ENCODE measurements around the gene ITGAX. TPM values are rescaled to one million over a fixed set of nuclear protein-coding genes. Genes with fewer than 3 reads are reported as not detected.

Gene ITGAX
- total and polyA plus RNA-seq, 4 experiments from 2014 or later = 0.09 to 6.3 (median 4.6) TPM; not detected in 1

DNA sequence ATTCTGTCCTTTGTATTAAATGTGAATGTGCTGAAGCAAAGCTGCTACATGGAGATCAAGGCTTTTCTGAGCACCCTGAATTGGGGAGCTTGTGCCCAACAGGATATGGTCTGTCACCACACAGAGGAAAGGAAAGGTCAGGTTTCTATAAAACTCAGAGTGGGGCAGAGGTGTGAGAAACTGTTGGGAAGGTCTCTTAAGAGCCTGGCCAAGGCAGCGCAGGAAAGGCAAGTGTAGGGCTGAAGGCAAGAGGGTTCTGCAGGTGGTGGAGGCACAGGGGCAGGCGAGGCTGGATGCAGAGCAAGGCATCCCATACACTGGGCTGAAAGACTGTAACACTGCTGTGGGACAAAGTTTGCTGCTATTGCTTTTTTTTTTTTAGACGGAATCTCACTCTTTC is 65.1 kb downstream of the ITGAX start:
- intact Hi-C loops (cut with micrococcal nuclease) = no loop called here
- H3K4me1 Mint-ChIP-seq = peaks cover 2 to 27% (median 16%) of the 10 kb centered on the region in 4 donors
- H3K4me3 Mint-ChIP-seq = no peak overlapping the region
- H3K36me3 Mint-ChIP-seq = no peaks in the 10 kb centered on the region
- DNase-seq = no peak
- no peak overlapping the region for H3K27ac ChIP-seq (ENCODE audit: low read depth, low read length)
- no peak overlapping the region for H3K4me3 ChIP-seq (ENCODE audit: low read length in 2 of 2)
- no peaks in the 10 kb centered on the region for H3K36me3 ChIP-seq (ENCODE audit: insufficient read depth, low read length)
- CTCF ChIA-PET (ENCODE audit: partially characterized antibody) = interaction anchor here (1.6 kb wide), 1 partner anchor 23 kb away, joined by 4 read pairs; the partner anchor contains the start of gene ZNF843
- POLR2A ChIA-PET (ENCODE audit: partially characterized antibody) = interaction anchor here (0.6 kb wide), 1 partner anchor 84 kb away, joined by 3 read pairs; no protein-coding TSS in a partner anchor
- no peaks in the 10 kb centered on the region for H3K4me1 ChIP-seq (ENCODE audit: insufficient read depth, low read length)
- no peak overlapping the region for H3K27ac Mint-ChIP-seq
- peaks cover 3 to 6% of the 10 kb centered on the region in 2 donors for H3K27me3 Mint-ChIP-seq
- H3K9me3 ChIP-seq (ENCODE audit: control insufficient read depth in 1 of 2, low read length in 2 of 2) = no peaks in the 10 kb centered on the region
- no peaks in the 10 kb centered on the region for H3K27me3 ChIP-seq (ENCODE audit: insufficient read depth, low read length)
- peaks cover 0 to 2% (median 0%) of the 10 kb centered on the region in 8 donors for H3K9me3 Mint-ChIP-seq

DNA sequence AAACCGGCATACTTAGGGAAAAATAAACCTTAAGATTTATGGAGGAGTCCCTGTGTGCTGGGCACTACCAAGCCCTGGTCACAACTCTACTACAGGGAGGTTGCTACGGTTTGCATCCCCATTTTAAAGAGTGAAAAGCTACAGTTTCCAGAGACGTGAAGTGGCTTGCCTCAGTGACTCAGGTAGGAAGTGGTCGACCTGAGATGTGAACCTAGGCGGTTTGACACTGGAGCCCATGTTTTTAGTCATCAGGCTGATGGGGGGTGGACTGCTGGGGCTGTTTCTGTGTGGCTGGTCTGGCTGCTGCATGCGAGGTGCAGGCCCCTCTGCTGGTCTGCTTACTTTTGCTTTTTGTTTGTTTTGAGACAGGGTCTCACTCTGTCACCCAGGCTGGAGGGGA is 66.6 kb downstream of the ITGAX start:
- H3K36me3 ChIP-seq (ENCODE audit: insufficient read depth, low read length) = no peaks in the 10 kb centered on the region
- H3K4me3 ChIP-seq (ENCODE audit: low read length in 2 of 2) = no peak overlapping the region
- Mint-ChIP-seq H3K4me1 (peaks cover 0 to 20% (median 13%) of the 10 kb centered on the region in 4 donors), H3K27me3 (no peaks in the 10 kb centered on the region), H3K4me3 (peak overlapping the region in 2 of 8 donors; percentile 20 to 61), H3K9me3 (no peaks in the 10 kb centered on the region), H3K27ac (peak overlapping the region in 2 of 7 donors; percentile 36 to 79), H3K36me3 (no peaks in the 10 kb centered on the region)
- peak in 2 of 5 donors; percentile 17 to 60 for DNase-seq
- intact Hi-C loops (cut with micrococcal nuclease) = no loop called here
- H3K27me3 ChIP-seq (ENCODE audit: insufficient read depth, low read length) = no peaks in the 10 kb centered on the region
- POLR2A ChIA-PET (ENCODE audit: partially characterized antibody) = no interaction called here
- no peaks in the 10 kb centered on the region for H3K9me3 ChIP-seq (ENCODE audit: control insufficient read depth in 1 of 2, low read length in 2 of 2)
- H3K4me1 ChIP-seq (ENCODE audit: insufficient read depth, low read length) = no peaks in the 10 kb centered on the region
- CTCF ChIA-PET (ENCODE audit: partially characterized antibody) = no interaction called here
- no peak overlapping the region for H3K27ac ChIP-seq (ENCODE audit: low read depth, low read length)

DNA sequence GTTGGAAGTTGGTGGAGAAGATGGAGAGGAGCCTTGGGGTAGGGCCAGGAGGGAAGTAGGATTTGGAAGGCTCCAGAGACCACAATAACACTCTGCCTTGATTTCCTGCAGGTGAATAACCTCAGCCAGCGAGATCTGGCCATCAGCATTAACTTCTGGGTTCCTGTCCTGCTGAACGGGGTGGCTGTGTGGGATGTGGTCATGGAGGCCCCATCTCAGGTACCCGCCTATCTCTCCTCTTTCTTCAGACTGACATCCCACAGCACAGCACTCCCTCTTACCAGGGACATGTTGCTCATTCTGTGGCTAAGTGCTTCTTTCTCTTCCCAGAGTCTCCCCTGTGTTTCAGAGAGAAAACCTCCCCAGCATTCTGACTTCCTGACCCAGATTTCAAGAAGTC is 68.3 kb downstream of the ITGAX start:
- Histone ChIP-seq H3K4me3 (ENCODE audit: low read length in 2 of 2) (no peak overlapping the region), H3K4me1 (ENCODE audit: insufficient read depth, low read length) (peaks cover 4% of the 10 kb centered on the region), H3K9me3 (ENCODE audit: control insufficient read depth in 1 of 2, low read length in 2 of 2) (no peaks in the 10 kb centered on the region), H3K27me3 (ENCODE audit: insufficient read depth, low read length) (no peaks in the 10 kb centered on the region), H3K36me3 (ENCODE audit: insufficient read depth, low read length) (no peaks in the 10 kb centered on the region), H3K27ac (ENCODE audit: low read depth, low read length) (no peak overlapping the region)
- Mint-ChIP-seq H3K9me3 (no peaks in the 10 kb centered on the region), H3K27ac (no peak overlapping the region), H3K4me3 (no peak overlapping the region), H3K4me1 (peaks cover under 1 to 20% (median 12%) of the 10 kb centered on the region in 4 donors), H3K36me3 (no peaks in the 10 kb centered on the region), H3K27me3 (no peaks in the 10 kb centered on the region)
- no peak for DNase-seq
- intact Hi-C loops (cut with micrococcal nuclease) = no loop called here
- ChIA-PET CTCF (ENCODE audit: partially characterized antibody) (no interaction called here), POLR2A (ENCODE audit: partially characterized antibody) (no interaction called here)

DNA sequence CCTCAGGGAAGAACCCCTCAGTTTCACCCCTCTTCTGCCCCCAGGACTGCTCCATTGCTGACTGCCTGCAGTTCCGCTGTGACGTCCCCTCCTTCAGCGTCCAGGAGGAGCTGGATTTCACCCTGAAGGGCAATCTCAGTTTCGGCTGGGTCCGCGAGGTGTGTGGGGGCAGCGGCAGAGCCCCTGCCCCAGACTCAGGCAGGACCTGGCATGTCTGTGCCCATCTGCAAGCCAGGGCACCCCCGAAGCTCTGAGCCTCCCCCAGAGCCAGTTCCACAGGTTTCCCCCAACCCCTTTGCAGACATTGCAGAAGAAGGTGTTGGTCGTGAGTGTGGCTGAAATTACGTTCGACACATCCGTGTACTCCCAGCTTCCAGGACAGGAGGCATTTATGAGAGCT is 68.8 kb downstream of the ITGAX start:
- Mint-ChIP-seq H3K9me3 (no peaks in the 10 kb centered on the region), H3K4me3 (no peak overlapping the region), H3K4me1 (peaks cover 1 to 22% (median 14%) of the 10 kb centered on the region in 4 donors), H3K27me3 (no peaks in the 10 kb centered on the region), H3K27ac (peak overlapping the region in 1 of 7 donors; percentile 32), H3K36me3 (no peaks in the 10 kb centered on the region)
- intact Hi-C loops (cut with micrococcal nuclease) = no loop called here
- Histone ChIP-seq H3K36me3 (ENCODE audit: insufficient read depth, low read length) (no peaks in the 10 kb centered on the region), H3K27ac (ENCODE audit: low read depth, low read length) (no peak overlapping the region), H3K4me1 (ENCODE audit: insufficient read depth, low read length) (peaks cover 4% of the 10 kb centered on the region), H3K4me3 (ENCODE audit: low read length in 2 of 2) (no peak overlapping the region), H3K9me3 (ENCODE audit: control insufficient read depth in 1 of 2, low read length in 2 of 2) (no peaks in the 10 kb centered on the region), H3K27me3 (ENCODE audit: insufficient read depth, low read length) (no peaks in the 10 kb centered on the region)
- CTCF ChIA-PET (ENCODE audit: partially characterized antibody) = no interaction called here
- no peak for DNase-seq
- POLR2A ChIA-PET (ENCODE audit: partially characterized antibody) = no interaction called here

DNA sequence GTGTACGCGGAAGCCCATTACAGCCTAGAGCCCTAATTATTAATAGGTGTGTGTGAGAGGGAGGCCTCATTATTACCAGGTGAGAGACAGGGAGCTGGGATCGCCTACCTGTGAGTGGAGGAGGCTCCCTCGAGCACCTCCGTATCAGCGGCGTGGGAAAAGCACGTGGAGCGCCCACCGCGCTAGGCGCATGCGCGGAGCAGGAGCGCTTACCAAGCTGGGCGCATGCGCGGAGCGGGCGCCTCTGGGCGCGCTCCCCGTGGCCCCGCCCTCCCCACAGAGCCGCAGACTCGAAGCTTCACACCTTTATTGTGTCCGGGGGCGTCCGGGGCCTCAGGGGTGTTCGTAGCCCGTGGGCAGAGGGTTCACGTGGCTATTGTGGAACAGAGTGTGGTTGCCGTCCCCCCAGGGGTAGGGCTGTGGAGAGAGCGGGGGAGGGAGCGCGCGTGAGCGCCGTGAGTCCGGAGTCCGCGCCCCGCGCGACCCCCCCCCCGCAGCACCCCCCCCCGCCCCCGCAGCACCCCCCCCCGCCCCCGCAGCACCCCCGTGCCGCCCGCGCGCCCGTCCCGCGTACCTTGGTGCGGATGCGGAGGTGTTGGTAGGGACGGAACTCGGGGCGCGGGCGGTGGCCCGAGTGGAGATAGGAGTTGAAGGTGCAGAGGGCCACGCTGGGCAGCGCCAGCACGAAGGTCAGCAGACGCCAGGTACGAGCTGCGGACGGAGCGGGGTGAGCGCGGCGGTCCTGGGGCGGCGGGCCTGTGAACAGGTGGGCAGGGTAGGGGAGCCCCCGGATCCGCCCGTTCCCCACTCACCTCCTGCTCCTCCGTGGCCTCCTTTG is 72.7 kb downstream of the ITGAX start:
- ChIA-PET POLR2A (ENCODE audit: partially characterized antibody) (interaction anchor here (0.9 to 2.7 kb wide), 3 partner anchors 31 to 247 kb away, joined by 3 to 12 read pairs (median 3); partner anchors contain the start of genes ARMC5 and FUS), CTCF (ENCODE audit: partially characterized antibody) (no interaction called here)
- no peak overlapping the region for H3K4me3 ChIP-seq (ENCODE audit: low read length in 2 of 2)
- Mint-ChIP-seq H3K36me3 (no peaks in the 10 kb centered on the region), H3K27me3 (no peaks in the 10 kb centered on the region), H3K9me3 (no peaks in the 10 kb centered on the region), H3K4me3 (peak overlapping the region in 5 of 8 donors; percentile 29 to 57 (median 48)), H3K4me1 (peaks cover 1 to 10% (median 7%) of the 10 kb centered on the region in 4 donors), H3K27ac (no peak overlapping the region)
- no peak overlapping the region for H3K27ac ChIP-seq (ENCODE audit: low read depth, low read length)
- peaks cover 4% of the 10 kb centered on the region for H3K4me1 ChIP-seq (ENCODE audit: insufficient read depth, low read length)
- H3K9me3 ChIP-seq (ENCODE audit: control insufficient read depth in 1 of 2, low read length in 2 of 2) = no peaks in the 10 kb centered on the region
- peak; percentile 51 to 70 (median 59) for DNase-seq
- intact Hi-C loops (cut with micrococcal nuclease) = no loop called here
- no peaks in the 10 kb centered on the region for H3K36me3 ChIP-seq (ENCODE audit: insufficient read depth, low read length)
- H3K27me3 ChIP-seq (ENCODE audit: insufficient read depth, low read length) = no peaks in the 10 kb centered on the region

DNA sequence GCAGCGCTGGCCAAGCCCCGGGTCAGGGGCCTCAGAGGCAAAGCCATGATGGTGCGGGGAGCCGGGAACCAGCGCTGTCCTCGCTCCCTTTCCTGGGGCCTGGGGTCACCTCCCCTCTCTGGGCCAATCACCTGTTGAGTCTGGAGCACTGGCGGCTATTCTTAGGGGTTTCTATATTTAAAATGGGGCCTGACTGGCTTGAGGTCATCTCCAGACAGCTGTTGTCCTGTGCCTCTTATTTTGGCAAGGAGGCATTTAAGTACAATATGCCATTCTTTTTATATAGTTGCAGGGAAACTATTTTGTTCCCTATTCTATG is 73.3 kb downstream of the ITGAX start, which contains the start of gene COX6A2:
Gene COX6A2 (minus strand): TSS at position 82 of the 319 bp plus-strand sequence. CDS start 35 bp downstream, at position 47.
- Mint-ChIP-seq H3K4me3 (peak within 1 kb of the TSS; percentile 48 to 74 (median 64)), H3K27me3 (no peaks in the 10 kb centered on the region), H3K27ac (no peak within 1 kb of the TSS), H3K36me3 (no peaks in the 10 kb centered on the region), H3K4me1 (peaks cover 1 to 10% (median 6%) of the 10 kb centered on the region in 4 donors), H3K9me3 (no peaks in the 10 kb centered on the region)
- intact Hi-C loops (cut with micrococcal nuclease) = no loop called here
- Histone ChIP-seq H3K4me3 (ENCODE audit: low read length in 2 of 2) (no peak within 1 kb of the TSS), H3K36me3 (ENCODE audit: insufficient read depth, low read length) (no peaks in the 10 kb centered on the region), H3K27me3 (ENCODE audit: insufficient read depth, low read length) (no peaks in the 10 kb centered on the region), H3K9me3 (ENCODE audit: control insufficient read depth in 1 of 2, low read length in 2 of 2) (no peaks in the 10 kb centered on the region), H3K4me1 (ENCODE audit: insufficient read depth, low read length) (peaks cover 4% of the 10 kb centered on the region), H3K27ac (ENCODE audit: low read depth, low read length) (no peak within 1 kb of the TSS)
- CTCF ChIA-PET (ENCODE audit: partially characterized antibody) = interaction anchor here (0.8 kb wide), 2 partner anchors 9 to 17 kb away, joined by 3 read pairs; no protein-coding TSS in a partner anchor
- DNase-seq = no peak
- POLR2A ChIA-PET (ENCODE audit: partially characterized antibody) = interaction anchor here (2.7 kb wide), 1 partner anchor 31 kb away, joined by 12 read pairs; the partner anchor contains the start of gene ARMC5

DNA sequence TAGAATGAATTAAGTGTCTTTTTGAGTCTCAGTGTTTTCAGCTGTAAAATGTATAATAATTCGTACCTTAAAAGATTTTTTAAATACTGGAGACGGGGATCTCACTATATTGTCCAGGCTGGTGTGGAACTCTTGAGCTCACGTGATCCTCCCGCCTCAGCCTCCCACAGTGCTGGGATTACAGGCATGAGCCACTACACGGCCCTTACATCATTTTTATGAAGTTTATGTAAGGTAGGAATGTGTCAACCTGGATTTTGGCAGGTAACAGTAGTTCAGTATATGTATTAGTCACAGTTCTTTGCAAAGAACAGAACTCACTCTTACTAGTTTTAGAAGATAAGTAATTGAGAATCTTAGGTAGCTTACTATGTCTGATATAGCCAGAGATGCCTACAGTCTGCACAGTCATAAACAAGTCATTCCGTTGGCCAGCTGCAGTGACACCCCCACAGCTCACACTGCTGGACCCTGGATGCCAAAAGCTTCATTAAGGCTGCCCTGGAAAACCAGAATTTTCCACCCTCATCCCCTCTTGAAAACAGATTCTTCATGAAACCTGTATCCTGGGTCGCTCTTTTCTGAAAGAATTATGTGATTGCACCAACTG is 73.8 kb downstream of the ITGAX start:
- ChIA-PET CTCF (ENCODE audit: partially characterized antibody) (interaction anchor here (0.8 to 0.9 kb wide), 3 partner anchors 9 to 16 kb away, joined by 3 to 5 read pairs (median 3); partner anchors contain the start of gene ZNF843), POLR2A (ENCODE audit: partially characterized antibody) (interaction anchor here (2.7 kb wide), 1 partner anchor 30 kb away, joined by 12 read pairs; the partner anchor contains the start of gene ARMC5)
- Histone ChIP-seq H3K36me3 (ENCODE audit: insufficient read depth, low read length) (no peaks in the 10 kb centered on the region), H3K4me1 (ENCODE audit: insufficient read depth, low read length) (peaks cover 4% of the 10 kb centered on the region), H3K9me3 (ENCODE audit: control insufficient read depth in 1 of 2, low read length in 2 of 2) (no peaks in the 10 kb centered on the region), H3K27ac (ENCODE audit: low read depth, low read length) (no peak overlapping the region), H3K4me3 (ENCODE audit: low read length in 2 of 2) (no peak overlapping the region), H3K27me3 (ENCODE audit: insufficient read depth, low read length) (no peaks in the 10 kb centered on the region)
- Mint-ChIP-seq H3K4me1 (peaks cover 0 to 6% (median 3%) of the 10 kb centered on the region in 4 donors), H3K9me3 (no peaks in the 10 kb centered on the region), H3K4me3 (peak overlapping the region in 2 of 8 donors; percentile 53 to 57), H3K36me3 (no peaks in the 10 kb centered on the region), H3K27ac (no peak overlapping the region), H3K27me3 (no peaks in the 10 kb centered on the region)
- DNase-seq = no peak
- intact Hi-C loops (cut with micrococcal nuclease) = no loop called here
